KBM-7 (cell line): ENCODE results near the gene C19orf73.
"Not testable (repeated sequence)": the region's sequence is repeated elsewhere in the genome, so short reads cannot be mapped to it uniquely, and the experiment has no call there.

ENCODE experiments used
- DNase-seq: peaks from one replicate; pipeline ENCODE4 v3.0.0-alpha.2; 2015
- in situ Hi-C: fragments of 300-500 bp; cut with MboI; formaldehyde crosslinking; loops from 2 replicates; pipeline ENCODE4 v1.14.3; 2020; ENCODE audit warnings: low sequenced_read_pairs, low pct_unique_long_range_greater_than_20kb, mixed read lengths

C19orf73 gene

GRCh38 chr19:49127674-49128544 is 9.0 kb upstream of the C19orf73 start:
- peak; percentile 93 for DNase-seq
- in situ Hi-C loops = no loop called here

- in situ Hi-C loops, DNase-seq: not testable (repeated sequence)
Observed at GRCh38 chr19:49127225-49127624, 8.3 kb upstream of the C19orf73 start.

- in situ Hi-C loops = no loop called here
Observed at GRCh38 chr19:49126575-49126974, 7.6 kb upstream of the C19orf73 start.

GRCh38 chr19:49125025-49125731 is 6.2 kb upstream of the C19orf73 start:
- in situ Hi-C loops = no loop called here
- DNase-seq = no peak

More at GRCh38 chr19:49126575-49126974, 7.6 kb upstream of the C19orf73 start:
- no peak for DNase-seq

- in situ Hi-C loops, DNase-seq: not testable (repeated sequence)
Observed at GRCh38 chr19:49123285-49123684, 4.3 kb upstream of the C19orf73 start.

GRCh38 chr19:49121841-49122240 is 2.9 kb upstream of the C19orf73 start:
- DNase-seq, in situ Hi-C loops: not testable (repeated sequence)

GRCh38 chr19:49120868-49121267 is 1.9 kb upstream of the C19orf73 start:
- in situ Hi-C loops = no loop called here
- no peak for DNase-seq

GRCh38 chr19:49120325-49120683 is 1.4 kb upstream of the C19orf73 start:
- in situ Hi-C loops = no loop called here
- DNase-seq = no peak

GRCh38 chr19:49119411-49120324 is 725 bp upstream of the C19orf73 start, which contains the start of gene PPFIA3:
Gene PPFIA3, plus strand, starts transcription at chr19:49119544. Its CDS starts 8,330 bp downstream, at chr19:49127874.
- in situ Hi-C loops = no loop called here
- DNase-seq = no peak

- DNase-seq = no peak
- in situ Hi-C loops = no loop called here
Observed at GRCh38 chr19:49117677-49118564, 1.0 kb downstream of the C19orf73 start.

- in situ Hi-C loops = no loop called here
- DNase-seq = peak; percentile 76
Observed at GRCh38 chr19:49116544-49116943, 2.4 kb downstream of the C19orf73 start.

- DNase-seq = peak; percentile 69
- in situ Hi-C loops = no loop called here
Observed at GRCh38 chr19:49114630-49115363, 4.1 kb downstream of the C19orf73 start.

GRCh38 chr19:49113762-49114629 is 4.9 kb downstream of the C19orf73 start, which contains the start of gene LIN7B:
Gene LIN7B, plus strand, starts transcription at chr19:49114370. Its CDS starts 35 bp downstream, at chr19:49114405.
- in situ Hi-C loops = no loop called here
- peak; percentile 78 for DNase-seq

GRCh38 chr19:49111218-49111998 is 7.5 kb downstream of the C19orf73 start:
- no peak for DNase-seq
- in situ Hi-C loops = no loop called here

GRCh38 chr19:49110567-49110966 is 8.4 kb downstream of the C19orf73 start:
- no peak for DNase-seq
- in situ Hi-C loops = no loop called here
